ENCODE data around the gene TNIP2. TPM values are rescaled to one million over a fixed set of nuclear protein-coding genes. Genes with fewer than 3 reads are reported as not detected.

Gene TNIP2
- total and polyA plus RNA-seq, 4 donors, result 10.5 to 20.7 (median 13.5) TPM

GRCh38 chr4:2723751-2724150 lies 32.4 kb downstream of the TNIP2 start:
- Histone ChIP-seq H3K27ac (ENCODE audit: low read depth in 1 of 2, low read length in 2 of 2) (no peak overlapping the region), H3K36me3 (ENCODE audit: control insufficient read depth in 4 of 4, insufficient read depth in 3 of 4, low read depth in 1 of 4, low read length in 3 of 4) (peaks cover 7 to 21% (median 15%) of the 10 kb centered on the region in 4 donors), H3K9ac (ENCODE audit: low read depth in 1 of 2, low read length in 2 of 2) (no peak overlapping the region), H3K4me3 (ENCODE audit: low read depth in 1 of 3, low read length in 3 of 3) (no peak overlapping the region), H3K27me3 (ENCODE audit: control insufficient read depth in 4 of 4, insufficient read depth in 4 of 4, low read length in 3 of 4) (no peaks in the 10 kb centered on the region), H3K9me3 (ENCODE audit: control insufficient read depth in 4 of 4, low read length in 3 of 4) (no peaks in the 10 kb centered on the region), H3K4me1 (ENCODE audit: control insufficient read depth in 4 of 4, insufficient read depth in 4 of 4, low read length in 3 of 4) (no peaks in the 10 kb centered on the region)
- no peak for TF ChIP-seq JUND (IDR thresholded peaks at IDR 0.05)
- no peak for TF ChIP-seq EGR1 (IDR thresholded peaks at IDR 0.05; ENCODE audit: low read depth in 2 of 2)
- no peak for TF ChIP-seq NR2F2 (IDR thresholded peaks at IDR 0.05)
- no peak for TF ChIP-seq YY1 (IDR thresholded peaks at IDR 0.05)
- no peak for TF ChIP-seq FOXA2 (IDR thresholded peaks at IDR 0.05)
- TF ChIP-seq CTCF (IDR thresholded peaks at IDR 0.05; ENCODE audit: low read depth, low read length, missing input control), result no peak
- no peak for TF ChIP-seq HNF4G (IDR thresholded peaks at IDR 0.05)
- no peak for TF ChIP-seq SP1 (IDR thresholded peaks at IDR 0.05)
- no peak for TF ChIP-seq TAF1 (conservative IDR thresholded peaks at IDR 0.05)
- no peak for TF ChIP-seq HNF4A (conservative IDR thresholded peaks at IDR 0.05)
- no peak for TF ChIP-seq GABPA (IDR thresholded peaks at IDR 0.05 in 1 of 2, conservative IDR thresholded peaks at IDR 0.05 in 1 of 2)
- no peak for TF ChIP-seq MAX (IDR thresholded peaks at IDR 0.05)
- TF ChIP-seq RAD21 (IDR thresholded peaks at IDR 0.05), result no peak
- TF ChIP-seq FOXA1 (IDR thresholded peaks at IDR 0.05), result no peak
- no peak for TF ChIP-seq REST (IDR thresholded peaks at IDR 0.05)
- DNase-seq (ENCODE audit: low spot score), result no peak
- 95% methylated on average over 3 of the region's 3 CpGs for WGBS

DNA sequence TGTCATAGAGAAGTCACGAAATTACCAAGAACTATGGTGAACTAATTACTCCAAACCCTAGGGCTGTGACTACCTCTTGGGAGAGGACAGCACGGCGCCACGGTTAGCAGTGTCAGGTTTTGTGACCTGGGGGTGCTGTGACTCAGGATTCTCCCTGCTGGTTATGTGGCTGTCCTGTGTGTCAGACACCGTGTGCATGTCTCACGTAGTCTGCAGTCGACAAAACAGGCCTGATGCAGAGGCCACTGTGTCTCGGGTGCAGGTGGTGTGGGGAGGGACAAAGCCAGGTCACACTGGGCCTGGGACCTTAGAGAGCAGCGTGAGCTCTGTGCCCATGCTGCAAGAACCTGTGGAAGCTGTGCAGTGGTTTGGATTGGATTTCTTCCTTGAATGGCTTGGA lies 34.1 kb downstream of the TNIP2 start:
- no peak overlapping the region for H3K9ac ChIP-seq (ENCODE audit: low read depth in 1 of 2, low read length in 2 of 2)
- no peak for DNase-seq (ENCODE audit: low spot score)
- H3K4me1 ChIP-seq (ENCODE audit: control insufficient read depth in 4 of 4, insufficient read depth in 4 of 4, low read length in 3 of 4), result no peaks in the 10 kb centered on the region
- no peaks in the 10 kb centered on the region for H3K27me3 ChIP-seq (ENCODE audit: control insufficient read depth in 4 of 4, insufficient read depth in 4 of 4, low read length in 3 of 4)
- no peak overlapping the region for H3K27ac ChIP-seq (ENCODE audit: low read depth in 1 of 2, low read length in 2 of 2)
- H3K36me3 ChIP-seq (ENCODE audit: control insufficient read depth in 4 of 4, insufficient read depth in 3 of 4, low read depth in 1 of 4, low read length in 3 of 4), result peaks cover 5 to 21% (median 18%) of the 10 kb centered on the region in 4 donors
- 96% methylated on average over 9 of the region's 9 CpGs for WGBS
- no peak overlapping the region for H3K4me3 ChIP-seq (ENCODE audit: low read depth in 1 of 3, low read length in 3 of 3)
- no peaks in the 10 kb centered on the region for H3K9me3 ChIP-seq (ENCODE audit: control insufficient read depth in 4 of 4, low read length in 3 of 4)
- TF ChIP-seq GABPA (IDR thresholded peaks at IDR 0.05 in 1 of 2, conservative IDR thresholded peaks at IDR 0.05 in 1 of 2) (no peak), RXRA (IDR thresholded peaks at IDR 0.05) (no peak), NR2F2 (IDR thresholded peaks at IDR 0.05) (no peak), SP1 (IDR thresholded peaks at IDR 0.05) (no peak), MAX (IDR thresholded peaks at IDR 0.05) (no peak), TAF1 (conservative IDR thresholded peaks at IDR 0.05) (no peak), CTCF (IDR thresholded peaks at IDR 0.05; ENCODE audit: low read depth, low read length, missing input control) (no peak), ATF3 (IDR thresholded peaks at IDR 0.05) (no peak), YY1 (IDR thresholded peaks at IDR 0.05) (no peak), EGR1 (IDR thresholded peaks at IDR 0.05; ENCODE audit: low read depth in 2 of 2) (no peak), HNF4G (IDR thresholded peaks at IDR 0.05) (no peak), FOXA2 (IDR thresholded peaks at IDR 0.05) (no peak), RAD21 (IDR thresholded peaks at IDR 0.05) (no peak)
- TF ChIP-seq, protein P1, sequence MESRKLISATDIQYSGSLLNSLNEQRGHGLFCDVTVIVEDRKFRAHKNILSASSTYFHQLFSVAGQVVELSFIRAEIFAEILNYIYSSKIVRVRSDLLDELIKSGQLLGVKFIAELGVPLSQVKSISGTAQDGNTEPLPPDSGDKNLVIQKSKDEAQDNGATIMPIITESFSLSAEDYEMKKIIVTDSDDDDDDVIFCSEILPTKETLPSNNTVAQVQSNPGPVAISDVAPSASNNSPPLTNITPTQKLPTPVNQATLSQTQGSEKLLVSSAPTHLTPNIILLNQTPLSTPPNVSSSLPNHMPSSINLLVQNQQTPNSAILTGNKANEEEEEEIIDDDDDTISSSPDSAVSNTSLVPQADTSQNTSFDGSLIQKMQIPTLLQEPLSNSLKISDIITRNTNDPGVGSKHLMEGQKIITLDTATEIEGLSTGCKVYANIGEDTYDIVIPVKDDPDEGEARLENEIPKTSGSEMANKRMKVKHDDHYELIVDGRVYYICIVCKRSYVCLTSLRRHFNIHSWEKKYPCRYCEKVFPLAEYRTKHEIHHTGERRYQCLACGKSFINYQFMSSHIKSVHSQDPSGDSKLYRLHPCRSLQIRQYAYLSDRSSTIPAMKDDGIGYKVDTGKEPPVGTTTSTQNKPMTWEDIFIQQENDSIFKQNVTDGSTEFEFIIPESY (IDR thresholded peaks at IDR 0.05), result no peak
